ENCODE results near the gene GULP1.

GULP1 gene

DNA sequence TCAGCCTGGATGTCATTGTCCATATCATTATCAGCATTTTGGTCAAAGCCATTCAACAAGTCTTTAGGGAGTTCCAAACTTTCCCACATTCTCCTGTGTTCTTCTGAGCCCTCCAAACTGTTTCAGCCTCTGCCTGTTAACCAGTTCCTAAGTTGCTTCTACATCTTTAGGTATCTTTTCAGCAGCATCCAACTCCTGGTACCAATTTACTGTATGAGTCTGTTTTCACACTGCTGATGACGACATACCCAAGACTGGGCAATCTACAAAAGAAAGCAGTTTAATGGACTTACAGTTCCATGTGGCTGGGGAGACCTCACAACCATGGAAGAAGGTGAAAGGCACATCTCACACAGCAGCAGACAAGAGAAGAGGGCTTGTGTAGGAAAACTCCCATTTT lies 94.2 kb downstream of the GULP1 start:
- Mint-ChIP-seq H3K4me1 (ENCODE audit: low read depth) (no peaks in the 10 kb centered on the region), H3K4me3 (no peak overlapping the region), H3K9me3 (peaks cover 4% of the 10 kb centered on the region), H3K27me3 (ENCODE audit: low read depth) (no peaks in the 10 kb centered on the region), H3K27ac (no peak overlapping the region), H3K36me3 (ENCODE audit: low read depth) (no peaks in the 10 kb centered on the region)
- no peak for DNase-seq (ENCODE audit: low spot score)

DNA sequence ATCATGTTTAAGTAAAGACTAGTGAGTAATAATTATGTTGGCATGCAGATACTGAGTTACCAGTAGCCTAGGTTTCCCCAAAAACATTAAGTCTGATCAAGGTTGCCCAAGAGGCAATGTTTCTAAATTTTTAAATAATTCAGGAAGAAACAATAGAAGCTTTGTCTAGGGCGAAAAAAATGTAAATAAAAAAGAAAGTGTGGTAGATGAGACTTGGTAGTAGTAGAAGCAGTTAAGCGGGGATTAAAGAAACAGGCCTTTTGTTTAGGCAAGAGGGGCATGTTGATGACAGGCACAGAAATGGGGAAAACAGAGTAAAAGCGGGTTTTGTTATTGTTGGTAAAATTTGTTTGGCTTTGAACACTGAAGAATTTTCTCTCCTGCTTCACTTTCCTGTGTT lies 97.2 kb downstream of the GULP1 start:
- no peak overlapping the region for H3K27ac Mint-ChIP-seq
- no peaks in the 10 kb centered on the region for H3K27me3 Mint-ChIP-seq (ENCODE audit: low read depth)
- no peaks in the 10 kb centered on the region for H3K4me1 Mint-ChIP-seq (ENCODE audit: low read depth)
- H3K4me3 Mint-ChIP-seq = no peak overlapping the region
- H3K36me3 Mint-ChIP-seq (ENCODE audit: low read depth) = no peaks in the 10 kb centered on the region
- no peak for DNase-seq (ENCODE audit: low spot score)
- H3K9me3 Mint-ChIP-seq = peaks cover 4% of the 10 kb centered on the region

DNA sequence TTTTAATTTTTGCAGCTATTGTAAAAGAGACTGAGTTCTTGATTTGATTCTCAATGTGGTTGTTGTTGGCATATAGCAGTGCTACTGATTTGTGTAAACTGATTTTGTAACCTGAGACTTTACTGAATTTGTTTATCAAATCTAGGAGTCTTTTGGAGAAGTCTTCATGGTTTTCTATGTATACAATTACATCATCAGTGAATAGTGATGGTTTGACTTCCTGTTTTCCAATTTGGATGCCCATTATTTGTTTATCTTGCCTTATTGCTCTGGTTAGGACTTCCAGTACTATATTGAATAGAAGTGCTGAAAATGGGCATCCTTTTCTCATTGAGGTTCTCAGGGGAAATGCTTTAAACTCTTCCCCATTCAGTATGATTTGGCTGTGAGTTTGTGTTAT lies 99.7 kb downstream of the GULP1 start:
- H3K4me3 Mint-ChIP-seq = no peak overlapping the region
- H3K36me3 Mint-ChIP-seq (ENCODE audit: low read depth) = no peaks in the 10 kb centered on the region
- DNase-seq (ENCODE audit: low spot score) = no peak
- no peaks in the 10 kb centered on the region for H3K9me3 Mint-ChIP-seq
- H3K4me1 Mint-ChIP-seq (ENCODE audit: low read depth) = no peaks in the 10 kb centered on the region
- H3K27ac Mint-ChIP-seq = no peak overlapping the region
- H3K27me3 Mint-ChIP-seq (ENCODE audit: low read depth) = no peaks in the 10 kb centered on the region

DNA sequence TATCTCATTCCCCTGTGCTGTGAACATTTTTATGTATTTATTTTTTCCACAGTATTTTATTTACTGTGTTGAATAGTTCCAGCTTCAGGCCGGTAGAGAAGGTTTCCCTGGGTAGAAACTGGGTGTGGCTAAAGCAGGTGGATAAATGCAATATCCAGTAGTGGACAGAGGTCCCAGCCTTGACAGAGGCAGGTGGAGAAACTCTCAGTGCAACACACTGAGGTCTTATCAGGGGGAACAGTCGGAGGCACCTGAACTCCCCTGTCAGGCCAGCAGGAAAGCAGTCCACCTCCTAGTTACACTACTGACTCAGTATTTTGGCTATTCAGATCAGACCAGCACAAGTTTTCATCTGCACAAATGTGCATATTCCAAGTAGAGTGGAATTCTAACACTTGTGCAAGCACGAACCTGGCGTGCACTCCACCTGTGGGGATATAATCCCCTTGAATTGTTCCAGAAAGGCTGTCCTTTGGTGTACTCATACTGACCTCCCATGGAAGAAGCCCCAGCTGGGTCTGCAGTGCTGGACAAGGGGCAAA lies 103.3 kb downstream of the GULP1 start:
- H3K27ac Mint-ChIP-seq = no peak overlapping the region
- no peaks in the 10 kb centered on the region for H3K27me3 Mint-ChIP-seq (ENCODE audit: low read depth)
- peaks cover 5% of the 10 kb centered on the region for H3K9me3 Mint-ChIP-seq
- no peaks in the 10 kb centered on the region for H3K4me1 Mint-ChIP-seq (ENCODE audit: low read depth)
- DNase-seq (ENCODE audit: low spot score) = no peak
- no peaks in the 10 kb centered on the region for H3K36me3 Mint-ChIP-seq (ENCODE audit: low read depth)
- H3K4me3 Mint-ChIP-seq = no peak overlapping the region

DNA sequence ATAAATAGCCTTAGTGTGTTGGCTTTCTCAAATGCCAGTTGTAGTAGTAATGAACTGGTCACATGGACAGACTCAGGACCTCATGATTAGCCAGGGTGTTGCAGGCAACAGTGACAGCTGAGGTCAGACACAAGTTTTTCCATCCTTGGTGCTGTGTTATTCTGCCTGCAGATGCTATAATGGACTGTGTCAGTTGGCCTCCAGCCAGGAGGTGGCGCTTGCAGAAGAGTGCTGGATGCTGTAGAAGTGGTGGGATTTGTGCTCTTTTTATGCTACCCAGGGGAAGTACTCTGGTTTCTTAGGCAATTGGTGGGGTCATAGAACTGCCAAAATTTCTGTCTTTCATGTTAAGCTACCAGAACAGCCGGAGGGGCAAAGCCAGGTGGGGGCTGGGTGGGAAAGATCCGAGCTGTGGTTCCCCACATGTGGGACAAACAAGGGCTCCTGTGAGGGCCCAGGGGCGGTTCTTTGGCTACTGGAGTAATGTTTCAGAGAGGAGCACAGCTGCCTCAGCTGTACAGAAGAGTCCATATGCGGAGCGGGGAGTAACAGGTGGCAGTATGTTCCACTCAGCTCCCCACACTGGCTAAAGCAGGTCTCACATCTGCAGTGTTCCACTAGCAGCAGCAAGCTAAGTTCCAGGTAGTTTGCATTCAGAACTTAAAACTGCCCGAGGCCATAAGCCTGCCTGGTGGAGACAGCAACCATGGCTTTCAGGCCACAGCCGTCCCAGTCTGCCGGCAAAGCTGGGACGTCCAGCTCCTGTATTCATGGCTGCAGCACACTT lies 104.4 kb downstream of the GULP1 start:
- H3K36me3 Mint-ChIP-seq (ENCODE audit: low read depth) = no peaks in the 10 kb centered on the region
- H3K27me3 Mint-ChIP-seq (ENCODE audit: low read depth) = no peaks in the 10 kb centered on the region
- DNase-seq (ENCODE audit: low spot score) = no peak
- no peaks in the 10 kb centered on the region for H3K4me1 Mint-ChIP-seq (ENCODE audit: low read depth)
- H3K9me3 Mint-ChIP-seq = peaks cover 5% of the 10 kb centered on the region
- no peak overlapping the region for H3K27ac Mint-ChIP-seq
- H3K4me3 Mint-ChIP-seq = no peak overlapping the region

DNA sequence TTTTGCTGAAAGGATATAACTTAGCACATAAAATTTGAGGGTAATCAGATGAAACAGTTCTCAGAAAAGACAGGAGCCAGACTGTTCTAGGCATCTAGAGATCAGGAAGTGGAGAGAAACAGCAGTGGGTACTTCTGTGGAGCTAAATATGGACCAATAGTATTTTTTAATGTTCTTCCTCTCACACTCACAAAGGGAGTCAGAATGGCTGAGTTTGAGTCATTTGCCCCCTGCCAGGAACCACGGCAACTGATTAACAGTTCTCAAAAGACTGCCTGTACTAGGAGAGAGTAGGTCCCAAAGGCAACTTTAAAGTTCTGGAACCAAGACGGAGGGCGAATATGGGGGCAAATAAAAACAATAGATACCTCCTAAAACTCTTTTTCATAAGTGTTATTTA lies 107.5 kb downstream of the GULP1 start:
- no peaks in the 10 kb centered on the region for H3K27me3 Mint-ChIP-seq (ENCODE audit: low read depth)
- H3K36me3 Mint-ChIP-seq (ENCODE audit: low read depth) = no peaks in the 10 kb centered on the region
- H3K4me1 Mint-ChIP-seq (ENCODE audit: low read depth) = no peaks in the 10 kb centered on the region
- no peak for DNase-seq (ENCODE audit: low spot score)
- H3K9me3 Mint-ChIP-seq = peaks cover 5% of the 10 kb centered on the region
- H3K27ac Mint-ChIP-seq = no peak overlapping the region
- H3K4me3 Mint-ChIP-seq = no peak overlapping the region

DNA sequence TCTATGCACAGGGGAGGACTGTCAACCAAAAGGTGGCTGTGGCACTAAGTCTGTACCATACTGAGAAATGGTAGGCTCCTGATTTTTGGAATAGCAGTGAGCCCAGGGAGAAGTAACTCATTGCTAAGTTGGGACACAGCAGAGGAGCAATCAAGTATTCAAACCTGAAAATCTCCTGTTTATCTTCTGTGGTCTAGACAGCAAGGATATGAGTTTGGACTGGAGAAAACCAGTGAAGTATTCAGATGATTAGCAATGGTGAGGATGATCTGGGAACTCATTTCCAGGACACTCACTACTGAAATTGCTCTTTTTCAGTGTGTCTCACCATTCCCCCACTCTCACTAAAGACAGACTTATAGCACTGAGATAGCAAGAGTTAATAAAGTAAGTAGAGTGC lies 112.0 kb downstream of the GULP1 start:
- no peaks in the 10 kb centered on the region for H3K27me3 Mint-ChIP-seq (ENCODE audit: low read depth)
- no peak overlapping the region for H3K27ac Mint-ChIP-seq
- no peak overlapping the region for H3K4me3 Mint-ChIP-seq
- no peak for DNase-seq (ENCODE audit: low spot score)
- no peaks in the 10 kb centered on the region for H3K36me3 Mint-ChIP-seq (ENCODE audit: low read depth)
- peaks cover 5% of the 10 kb centered on the region for H3K9me3 Mint-ChIP-seq
- H3K4me1 Mint-ChIP-seq (ENCODE audit: low read depth) = no peaks in the 10 kb centered on the region

DNA sequence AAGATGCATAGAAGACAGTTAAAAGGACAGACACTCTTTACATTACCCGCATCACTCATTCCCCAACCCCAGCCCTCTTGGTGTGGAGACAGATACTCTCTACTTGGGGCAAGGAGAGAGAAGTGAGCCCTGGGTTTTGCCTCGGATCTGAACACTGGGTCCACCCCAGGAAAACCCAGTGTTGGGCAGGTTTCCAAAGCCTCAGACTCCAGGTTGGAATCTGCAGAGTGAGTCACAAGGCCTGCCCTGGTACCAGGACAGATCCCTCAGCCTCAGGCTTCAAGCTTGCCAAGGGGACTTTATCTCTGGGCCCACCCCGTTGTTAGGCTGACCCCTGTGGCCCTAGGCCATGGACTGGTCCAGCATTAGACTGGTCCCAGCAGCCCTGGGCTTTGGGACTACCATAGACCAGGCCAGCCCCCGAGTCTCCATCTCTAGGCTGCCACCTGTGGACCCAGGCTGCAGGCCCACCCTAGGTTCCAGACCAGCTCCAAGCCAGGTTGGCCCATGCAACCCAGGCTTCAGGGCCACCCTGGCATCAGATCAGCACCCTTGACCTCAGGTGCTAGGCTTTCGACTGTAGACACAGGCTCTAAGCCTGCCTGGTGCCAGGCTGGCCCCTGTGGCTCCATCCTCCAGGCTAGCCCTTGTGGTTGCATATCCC lies 112.8 kb downstream of the GULP1 start:
- Mint-ChIP-seq H3K27ac (no peak overlapping the region), H3K4me3 (no peak overlapping the region)

DNA sequence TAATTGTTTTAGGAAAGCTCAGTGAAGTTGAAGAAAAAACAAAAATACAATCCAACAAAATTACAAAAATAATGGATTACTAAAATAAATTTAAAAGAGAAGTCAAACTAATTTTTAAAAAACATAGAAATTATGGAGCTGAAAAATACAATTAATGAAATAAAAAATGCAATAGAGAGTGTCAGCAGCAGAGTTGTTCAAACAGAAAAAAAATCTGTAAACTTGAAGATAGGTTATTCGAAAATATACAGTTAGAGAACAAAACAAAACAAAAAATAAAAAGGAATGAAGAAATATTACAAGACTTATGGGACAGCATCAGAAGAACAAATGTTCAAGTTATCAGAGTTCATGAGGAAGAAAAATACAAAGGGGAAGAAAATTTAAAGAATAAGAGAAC lies 114.7 kb downstream of the GULP1 start:
- Mint-ChIP-seq H3K9me3 (peaks cover 5% of the 10 kb centered on the region), H3K27ac (no peak overlapping the region), H3K4me3 (no peak overlapping the region), H3K4me1 (ENCODE audit: low read depth) (no peaks in the 10 kb centered on the region), H3K36me3 (ENCODE audit: low read depth) (no peaks in the 10 kb centered on the region), H3K27me3 (ENCODE audit: low read depth) (no peaks in the 10 kb centered on the region)
- DNase-seq (ENCODE audit: low spot score) = no peak

More for the DNA sequence above, 112.8 kb downstream of the GULP1 start:
- H3K4me1 Mint-ChIP-seq (ENCODE audit: low read depth) = no peaks in the 10 kb centered on the region
- no peaks in the 10 kb centered on the region for H3K27me3 Mint-ChIP-seq (ENCODE audit: low read depth)
- H3K36me3 Mint-ChIP-seq (ENCODE audit: low read depth) = no peaks in the 10 kb centered on the region
- no peak for DNase-seq (ENCODE audit: low spot score)
- H3K9me3 Mint-ChIP-seq = peaks cover 5% of the 10 kb centered on the region

DNA sequence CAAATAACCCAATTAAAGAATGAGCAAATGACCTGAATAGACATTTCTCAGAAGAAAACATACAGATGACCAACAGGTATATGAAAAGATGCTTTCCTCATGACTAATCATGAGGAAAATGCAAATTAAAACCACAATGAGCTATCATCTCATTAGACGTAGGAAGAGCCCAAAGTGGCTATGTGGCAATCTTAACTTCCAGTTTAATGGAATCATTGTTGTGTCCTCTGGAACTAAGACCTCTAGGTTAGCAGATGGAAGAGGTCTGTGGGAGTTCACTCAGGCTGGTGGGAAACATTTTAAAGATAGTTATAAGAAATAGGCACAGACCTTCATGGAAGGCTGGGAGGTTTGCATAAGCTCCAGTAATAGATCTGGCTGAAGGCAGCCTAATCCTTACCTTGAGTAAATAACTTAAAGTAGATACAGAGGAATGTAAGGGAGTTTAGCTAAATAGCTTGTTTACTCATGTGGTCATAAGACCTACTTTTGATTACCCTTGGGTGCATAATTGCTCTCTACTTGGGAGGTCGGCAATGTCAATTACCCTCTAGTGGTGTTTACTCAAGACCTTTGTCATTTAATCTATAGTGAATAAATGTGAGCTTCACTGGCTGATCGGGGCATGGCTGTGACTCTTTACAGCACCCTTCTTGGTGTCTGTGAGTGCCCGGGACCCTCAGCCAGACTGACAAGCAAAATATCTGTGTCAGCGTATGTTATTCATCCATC lies 119.0 kb downstream of the GULP1 start:
- H3K9me3 Mint-ChIP-seq = peaks cover 5% of the 10 kb centered on the region
- H3K27me3 Mint-ChIP-seq (ENCODE audit: low read depth) = no peaks in the 10 kb centered on the region
- no peak overlapping the region for H3K27ac Mint-ChIP-seq
- no peak for DNase-seq (ENCODE audit: low spot score)
- H3K36me3 Mint-ChIP-seq (ENCODE audit: low read depth) = no peaks in the 10 kb centered on the region
- H3K4me3 Mint-ChIP-seq = no peak overlapping the region
- no peaks in the 10 kb centered on the region for H3K4me1 Mint-ChIP-seq (ENCODE audit: low read depth)

DNA sequence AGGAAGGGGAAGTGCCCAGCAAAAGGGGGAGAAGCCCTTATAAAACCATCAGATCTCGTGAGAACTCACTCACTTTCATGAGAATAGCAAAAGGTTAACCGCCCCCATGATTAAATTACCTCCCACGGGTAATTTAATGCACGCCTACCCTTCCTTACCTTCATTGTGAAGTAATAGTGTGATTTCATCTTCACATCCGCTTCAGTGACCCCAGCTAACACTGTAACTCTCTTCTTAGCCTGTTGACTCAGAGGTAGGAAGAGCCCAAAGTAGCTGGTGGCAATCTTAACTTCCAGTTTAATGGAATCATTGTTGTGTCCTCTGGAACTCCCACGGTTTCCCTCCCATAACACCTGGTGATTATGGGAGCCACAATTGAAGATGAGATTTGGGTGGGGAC lies 120.5 kb downstream of the GULP1 start:
- H3K27ac Mint-ChIP-seq = no peak overlapping the region
- H3K36me3 Mint-ChIP-seq (ENCODE audit: low read depth) = no peaks in the 10 kb centered on the region

DNA sequence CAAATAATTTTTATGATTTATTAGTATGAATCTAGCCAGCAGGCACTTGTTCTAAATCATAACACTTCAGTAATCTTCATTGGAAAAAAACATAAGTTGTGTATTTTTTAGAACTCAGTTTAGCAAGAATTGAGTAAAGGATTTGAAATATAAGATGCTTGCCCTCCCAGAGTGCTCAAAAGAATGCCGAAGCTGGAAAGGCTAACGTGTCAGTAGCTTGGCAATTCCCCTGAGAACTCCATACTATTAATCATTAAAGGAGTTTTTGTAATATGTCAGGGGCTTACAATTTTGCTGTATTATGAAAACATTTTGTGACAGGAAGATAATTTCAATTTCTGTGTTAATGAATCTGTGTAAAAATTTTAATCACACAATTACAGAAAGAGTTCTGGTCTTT lies 122.7 kb downstream of the GULP1 start:
- Mint-ChIP-seq H3K36me3 (ENCODE audit: low read depth) (no peaks in the 10 kb centered on the region), H3K4me3 (no peak overlapping the region), H3K27ac (no peak overlapping the region), H3K27me3 (ENCODE audit: low read depth) (no peaks in the 10 kb centered on the region), H3K4me1 (ENCODE audit: low read depth) (no peaks in the 10 kb centered on the region), H3K9me3 (no peaks in the 10 kb centered on the region)
- no peak for DNase-seq (ENCODE audit: low spot score)

More for the DNA sequence above, 120.5 kb downstream of the GULP1 start:
- DNase-seq (ENCODE audit: low spot score) = no peak
- Mint-ChIP-seq H3K4me1 (ENCODE audit: low read depth) (no peaks in the 10 kb centered on the region), H3K4me3 (no peak overlapping the region), H3K27me3 (ENCODE audit: low read depth) (no peaks in the 10 kb centered on the region), H3K9me3 (no peaks in the 10 kb centered on the region)

DNA sequence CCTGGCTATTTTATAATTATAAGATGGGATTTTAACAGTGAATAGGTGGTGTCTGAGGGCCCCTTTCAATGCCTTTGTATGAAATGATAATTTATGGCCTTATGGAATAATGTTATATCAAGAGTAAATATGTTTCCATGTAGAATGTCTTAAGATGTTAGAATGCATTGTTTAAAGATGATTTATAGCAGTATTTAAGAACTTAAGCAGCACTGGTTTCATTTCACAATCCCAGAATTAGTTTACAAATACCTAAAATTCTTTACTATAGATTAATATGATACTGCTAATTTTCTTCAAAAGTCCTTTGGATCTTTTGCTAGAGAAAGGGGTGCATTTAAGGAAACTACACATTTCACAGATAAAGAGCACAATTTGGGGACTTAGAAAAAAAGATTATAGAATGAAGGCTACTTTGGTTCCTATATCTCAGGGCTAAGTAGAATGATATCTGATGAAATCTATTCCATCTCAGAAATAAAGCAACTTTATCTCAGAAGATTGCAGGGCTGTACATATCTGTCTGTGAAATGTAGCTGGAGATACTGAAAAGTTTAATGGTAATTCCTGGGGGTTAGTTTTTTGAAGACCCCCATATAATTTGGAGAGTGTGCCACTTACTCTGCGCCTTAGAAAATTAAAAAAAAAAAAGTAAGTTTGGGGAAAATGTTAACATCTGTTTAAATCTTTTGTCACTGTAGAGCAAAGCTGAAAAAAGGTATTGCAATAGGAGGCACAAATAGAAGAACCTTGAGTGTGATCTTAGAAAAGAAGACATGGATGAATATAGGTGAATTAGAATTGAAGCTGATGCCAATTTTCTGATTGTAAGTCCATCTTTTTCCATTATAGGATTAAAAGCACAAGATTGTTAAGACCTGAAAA lies 123.4 kb downstream of the GULP1 start:
- no peaks in the 10 kb centered on the region for H3K9me3 Mint-ChIP-seq
- no peak overlapping the region for H3K4me3 Mint-ChIP-seq
- no peak for DNase-seq (ENCODE audit: low spot score)
- H3K27me3 Mint-ChIP-seq (ENCODE audit: low read depth) = no peaks in the 10 kb centered on the region
- H3K36me3 Mint-ChIP-seq (ENCODE audit: low read depth) = no peaks in the 10 kb centered on the region
- no peaks in the 10 kb centered on the region for H3K4me1 Mint-ChIP-seq (ENCODE audit: low read depth)
- H3K27ac Mint-ChIP-seq = no peak overlapping the region
